Transverse colon (tissue), 4 donors: ENCODE measurements around the gene RAPGEF5. TPM values are rescaled to one million over a fixed set of nuclear protein-coding genes. Genes with fewer than 3 reads are reported as not detected.

ENCODE experiments used
- DNase-seq: peaks from one replicate; pipeline ENCODE4 v3.0.0-alpha.2; 2019
- H3K27ac ChIP-seq, 4 donors: fragments of 200-600 bp; sonication (generic); 2 replicates each; pipeline ENCODE4 v1.5.1; 2016 to 2018; ENCODE audit warnings: inconsistent platforms in 4 of 4
- H3K27me3 ChIP-seq: fragments of 200-600 bp; sonication (generic); 2 replicates; pipeline ENCODE4 v1.5.1; 2017; ENCODE audit warnings: inconsistent platforms
- H3K36me3 ChIP-seq, 4 donors: fragments of 200-600 bp; sonication (generic); 2 replicates each; pipeline ENCODE4 v1.5.1; 2017 to 2019; ENCODE audit warnings: inconsistent platforms in 4 of 4
- H3K4me1 ChIP-seq, 4 donors: fragments of 200-600 bp; sonication (generic); 2 replicates each; pipeline ENCODE4 v1.5.1; 2017 to 2020; ENCODE audit warnings: inconsistent platforms in 4 of 4
- H3K4me3 ChIP-seq, 4 donors: fragments of 200-600 bp; sonication (generic); 1 replicate in 1 of 4; 2 replicates in 3 of 4; pipeline versions ENCODE4 v1.5.1 to v1.6.1; 2017 to 2019; ENCODE audit warnings: inconsistent platforms in 4 of 4
- H3K9me3 ChIP-seq, 2 donors: fragments of 200-600 bp; sonication (generic); 2 replicates each; pipeline ENCODE4 v1.5.1; 2017 to 2019; ENCODE audit warnings: inconsistent platforms in 2 of 2
- CTCF ChIP-seq, 5 experiments: fragments of 200-600 bp in 3 of 5; fragments of 450-650 bp in 2 of 5; sonication (generic) in 3 of 5; IDR thresholded peaks; 1 replicate in 2 of 5; 2 replicates in 3 of 5; pipeline ENCODE4 v1.5.1; 2016 to 2017; ENCODE audit warnings: antibody characterized with exemption in 5 of 5, inconsistent platforms in 3 of 5, mild to moderate bottlenecking in 2 of 5, moderate library complexity in 1 of 5
- EP300 ChIP-seq: sonication (generic); formaldehyde crosslinking; IDR thresholded peaks from one replicate; pipeline ENCODE4 v1.6.1; 2017; ENCODE audit warnings: antibody characterized with exemption, low read depth
- POLR2A ChIP-seq: fragments of 450-650 bp; IDR thresholded peaks from one replicate; pipeline ENCODE4 v1.6.1; 2016; ENCODE audit warnings: antibody characterized with exemption, mild to moderate bottlenecking, moderate library complexity
- POLR2AphosphoS5 ChIP-seq, 3 donors: sonication (generic); formaldehyde crosslinking; IDR thresholded peaks; one replicate each; pipeline ENCODE4 v1.6.1; 2016; ENCODE audit warnings: antibody characterized with exemption in 3 of 3
- WGBS, 2 donors: methylation state at CpG; one replicate each; pipeline ENCODE4 v1.1.5; 2018; ENCODE audit warnings: low coverage in 1 of 2; 5-methylcytosine and 5-hydroxymethylcytosine counted together
- in situ Hi-C, 4 donors: fragments of 200-750 bp; cut with MboI; loops; one replicate each; pipeline versions ENCODE4 v1.15.0 to v1.15.1; 2017; ENCODE audit warnings: low sequenced_read_pairs in 3 of 4, low pct_ligation_motif_present in 1 of 4, low pct_unique_long_range_greater_than_20kb in 1 of 4
- intact Hi-C: fragments of 100-400 bp; cut with DNase I; formaldehyde crosslinking; loops from one replicate; pipeline ENCODE4 v1.15.1; 2023; ENCODE audit warnings: low total_unique reads
- total RNA-seq, 4 donors: library from RNA; depleted of rRNA; stranded (reverse); fragments of >200 nt; gene quantifications; one replicate each; pipeline ENCODE4 v1.1.0, GENCODE V29; 2016

The RAPGEF5 gene
- total RNA-seq, 4 donors from 2014 or later, result 82.3 to 112 (median 100) TPM

- in situ Hi-C loops, result no loop called here
Measured at GRCh38 chr7:22296265-22296566, 60.7 kb downstream of the RAPGEF5 start.

GRCh38 chr7:22295402-22296264 lies 61.3 kb downstream of the RAPGEF5 start:
- Histone ChIP-seq H3K27me3 (no peaks in the 10 kb centered on the region), H3K9me3 (no peaks in the 10 kb centered on the region), H3K4me3 (no peak overlapping the region), H3K27ac (no peak overlapping the region), H3K36me3 (peaks cover 0 to 5% (median 0%) of the 10 kb centered on the region in 4 donors), H3K4me1 (no peaks in the 10 kb centered on the region)
- intact Hi-C loops (no loop called here), in situ Hi-C loops (no loop called here)
- no peak for DNase-seq
- 53 to 62% methylated on average over 4 of the region's 4 CpGs for WGBS, 2 donors
- TF ChIP-seq POLR2A (no peak), POLR2AphosphoS5 (IDR thresholded peaks at IDR 0.05) (no peak), EP300 (no peak), CTCF (IDR thresholded peaks at IDR 0.05) (no peak)

More at GRCh38 chr7:22296265-22296566, 60.7 kb downstream of the RAPGEF5 start:
- TF ChIP-seq CTCF (IDR thresholded peaks at IDR 0.05) (no peak), EP300 (no peak), POLR2AphosphoS5 (IDR thresholded peaks at IDR 0.05) (no peak), POLR2A (no peak)
- H3K9me3 ChIP-seq, result no peaks in the 10 kb centered on the region
- intact Hi-C loops, result no loop called here
- H3K4me3 ChIP-seq, result no peak overlapping the region
- no peak for DNase-seq
- H3K27ac ChIP-seq, result no peak overlapping the region
- 33 to 65% methylated on average over 1 of the region's 1 CpG for WGBS, 2 donors
- H3K36me3 ChIP-seq, result peaks cover 0 to 5% (median 0%) of the 10 kb centered on the region in 4 donors
- no peaks in the 10 kb centered on the region for H3K27me3 ChIP-seq
- H3K4me1 ChIP-seq, result no peaks in the 10 kb centered on the region

- H3K9me3 ChIP-seq, result no peaks in the 10 kb centered on the region
- no peak overlapping the region for H3K27ac ChIP-seq
- DNase-seq, result no peak
- no peak overlapping the region for H3K4me3 ChIP-seq
- WGBS, 2 donors, result 54 to 63% methylated on average over 3 of the region's 3 CpGs
- in situ Hi-C loops, result no loop called here
- no peaks in the 10 kb centered on the region for H3K27me3 ChIP-seq
- intact Hi-C loops, result no loop called here
- TF ChIP-seq CTCF (IDR thresholded peaks at IDR 0.05) (no peak), EP300 (no peak), POLR2A (no peak)
- H3K36me3 ChIP-seq, result peaks cover 0 to 5% (median 0%) of the 10 kb centered on the region in 4 donors
- H3K4me1 ChIP-seq, result no peaks in the 10 kb centered on the region
Measured at GRCh38 chr7:22292531-22292930, 64.4 kb downstream of the RAPGEF5 start.

- H3K27ac ChIP-seq, result no peak overlapping the region
- no peak overlapping the region for H3K4me3 ChIP-seq
- WGBS, 2 donors, result 72 to 82% methylated on average over 1 to 2 of the region's 2 CpGs
- in situ Hi-C loops, result no loop called here
- peaks cover 0 to 5% (median 0%) of the 10 kb centered on the region in 4 donors for H3K36me3 ChIP-seq
- TF ChIP-seq POLR2AphosphoS5 (IDR thresholded peaks at IDR 0.05), result no peak
- TF ChIP-seq EP300, result no peak
- no peak for TF ChIP-seq CTCF (IDR thresholded peaks at IDR 0.05)
- no peak for TF ChIP-seq POLR2A
- DNase-seq, result no peak
- H3K9me3 ChIP-seq, result no peaks in the 10 kb centered on the region
- intact Hi-C loops, result no loop called here
- no peaks in the 10 kb centered on the region for H3K4me1 ChIP-seq
- H3K27me3 ChIP-seq, result no peaks in the 10 kb centered on the region
Measured at GRCh38 chr7:22291977-22292376, 65.0 kb downstream of the RAPGEF5 start.
